HG03565 (cell line): ENCODE data around the gene MAP4K1.

ENCODE experiments used
- ATAC-seq: cut with Tn5 transposase; IDR thresholded peaks from one replicate; pipeline ENCODE4 v1.9.1; 2021; ENCODE audit warnings: mild to moderate bottlenecking, moderate library complexity; ENCODE audit not compliant: unreplicated experiment

The MAP4K1 gene

DNA sequence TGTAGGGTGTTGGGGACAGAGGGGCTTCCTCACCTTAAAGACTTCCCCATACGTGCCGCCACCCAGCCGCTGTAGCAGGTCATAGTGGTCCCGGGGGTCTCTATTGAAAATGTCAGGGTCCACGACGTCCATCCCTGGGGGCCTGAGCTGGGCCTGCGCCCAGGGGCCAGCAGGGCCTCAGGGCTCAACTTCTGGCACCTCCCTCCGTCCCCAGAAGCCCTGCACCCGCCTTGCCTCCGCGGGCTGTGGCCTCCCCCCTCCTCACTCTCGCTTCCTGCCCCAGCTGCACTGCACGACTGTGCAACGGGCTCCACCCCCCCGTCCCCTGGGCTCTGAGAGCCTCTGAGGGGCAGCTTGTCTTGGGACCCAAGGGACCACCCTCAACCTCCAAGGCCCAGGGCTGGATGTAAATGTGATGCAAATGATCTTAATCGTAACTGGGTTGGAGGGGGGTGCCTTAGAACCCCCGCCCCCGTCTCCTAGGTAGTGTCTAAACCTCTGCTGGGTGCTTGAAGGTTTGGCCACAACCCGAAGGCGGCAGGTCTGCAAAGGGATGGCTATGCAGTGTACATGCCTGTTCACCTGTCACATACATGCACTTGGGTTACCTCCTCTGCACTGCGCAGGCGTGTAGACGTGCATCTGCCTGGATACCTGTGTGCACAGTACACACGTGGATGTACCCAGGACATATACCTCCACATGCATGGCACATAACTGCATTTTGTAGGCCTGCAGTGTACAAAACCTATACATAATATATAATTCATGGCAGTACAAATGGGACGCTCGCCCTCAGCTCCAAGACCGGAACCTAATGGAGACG, at the start of gene MAP4K1:
Gene MAP4K1, minus strand, starts transcription at position 190 of the 826 bp plus-strand sequence. Its CDS starts 58 bp downstream, at position 132.
- peak; percentile 31 for ATAC-seq

DNA sequence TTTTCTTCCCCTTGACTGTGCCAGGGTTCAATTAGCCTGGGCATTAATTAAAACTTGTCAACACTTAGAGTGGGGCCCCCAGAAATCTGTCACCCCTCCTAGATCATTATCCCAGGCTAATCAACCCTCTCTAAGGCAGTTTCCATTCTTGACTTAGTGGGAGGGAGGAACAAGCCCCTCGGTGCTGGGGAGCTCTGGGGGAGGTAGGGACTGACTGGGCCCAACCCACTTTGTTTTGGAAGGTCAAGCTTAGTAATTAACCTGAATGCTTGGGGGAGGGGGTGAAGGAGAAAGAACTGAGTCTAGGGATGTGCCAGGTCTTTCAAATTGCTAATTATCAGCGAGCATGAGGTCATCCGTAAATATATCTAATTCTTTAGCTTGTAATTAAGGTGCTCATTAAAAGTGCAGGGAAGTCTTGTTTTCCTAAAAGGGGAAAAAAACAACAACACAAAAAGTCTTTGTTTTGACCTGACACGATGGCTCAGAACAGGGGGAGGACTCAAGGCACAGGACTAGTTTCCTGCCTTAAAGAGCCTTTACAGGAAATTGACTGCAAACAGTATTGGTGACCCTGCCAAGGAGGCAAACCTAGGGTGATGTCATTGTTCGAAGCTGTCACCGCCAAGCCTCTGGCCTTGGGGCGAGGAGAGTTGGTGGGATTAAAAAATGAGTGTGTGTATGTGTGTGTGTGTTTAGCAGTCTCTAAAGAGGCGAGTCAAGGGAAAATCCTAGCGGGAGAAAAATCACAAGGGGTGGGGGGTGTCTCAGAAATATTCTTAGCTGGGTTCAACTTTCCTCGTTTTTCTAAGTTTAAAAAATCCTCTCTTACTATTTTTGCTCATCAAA, 49.1 kb upstream of the MAP4K1 start:
- no peak for ATAC-seq

DNA sequence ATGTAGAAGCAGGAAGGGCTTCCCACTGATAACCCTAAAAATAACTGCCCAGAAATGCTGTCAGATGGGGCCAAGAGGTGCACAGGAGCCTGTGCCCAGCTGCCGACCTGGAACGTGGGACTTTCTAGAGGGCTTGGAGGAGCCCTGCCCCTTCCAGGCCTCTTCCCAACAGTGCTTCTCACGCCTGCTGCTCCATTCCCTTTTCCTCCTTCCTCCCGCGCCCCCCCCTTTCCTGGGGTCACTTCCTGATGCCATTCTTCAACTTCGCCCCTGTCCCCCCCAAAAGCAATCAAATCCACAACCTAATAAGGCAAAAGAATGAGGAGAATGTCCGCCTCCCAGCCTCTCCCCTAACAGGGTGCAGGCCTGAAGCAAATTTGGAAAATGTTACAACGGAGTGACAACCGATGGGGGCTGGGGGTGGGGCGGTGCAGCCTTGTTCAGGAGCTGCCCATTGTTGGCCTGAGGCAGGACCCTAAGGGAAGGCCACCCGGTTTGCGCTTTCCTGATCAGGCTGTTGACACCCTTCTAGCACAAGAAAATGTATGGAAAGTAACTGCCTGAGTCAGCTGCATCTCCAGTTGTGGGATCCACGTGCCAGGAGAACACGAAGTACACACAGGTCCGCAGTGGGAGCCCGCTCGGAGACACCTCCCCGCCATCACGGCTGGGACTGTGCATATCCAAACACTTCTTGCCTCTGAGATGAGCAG, 48.4 kb upstream of the MAP4K1 start:
- ATAC-seq, result no peak

DNA sequence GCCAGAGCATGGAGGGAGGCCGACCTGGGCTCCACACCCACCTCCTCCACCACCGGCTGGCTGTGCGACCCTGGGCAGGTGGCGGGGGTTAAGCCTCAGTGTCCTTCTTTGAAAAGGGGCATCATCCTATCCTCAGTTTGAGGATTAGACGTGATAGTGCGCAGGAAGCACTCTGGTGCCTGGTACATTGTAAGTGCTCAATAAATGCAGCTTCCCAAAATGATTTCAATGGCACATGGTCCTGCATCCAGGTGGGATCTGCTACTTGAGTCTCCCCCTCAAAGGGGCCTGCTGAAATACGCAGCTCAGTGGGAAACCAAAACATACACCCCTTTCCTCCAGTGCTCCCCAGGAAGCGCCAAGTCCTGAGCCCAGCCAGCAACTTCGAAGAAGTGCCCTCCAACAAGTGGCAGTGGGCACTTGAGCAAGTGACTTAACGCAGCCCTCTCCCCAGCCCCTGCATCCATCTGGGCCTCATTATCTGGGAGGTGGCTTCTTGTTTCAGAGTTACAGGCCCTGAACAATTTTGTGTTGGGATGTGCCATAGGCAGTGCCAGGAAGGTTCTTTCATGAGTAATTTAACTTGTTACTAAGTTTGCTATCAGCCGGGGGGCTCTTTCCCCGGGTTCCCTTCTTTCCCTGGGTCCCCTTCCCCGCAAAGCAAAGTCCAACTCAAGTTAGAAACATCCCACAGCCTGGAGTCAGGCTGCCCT, 47.6 kb upstream of the MAP4K1 start:
- ATAC-seq, result no peak

DNA sequence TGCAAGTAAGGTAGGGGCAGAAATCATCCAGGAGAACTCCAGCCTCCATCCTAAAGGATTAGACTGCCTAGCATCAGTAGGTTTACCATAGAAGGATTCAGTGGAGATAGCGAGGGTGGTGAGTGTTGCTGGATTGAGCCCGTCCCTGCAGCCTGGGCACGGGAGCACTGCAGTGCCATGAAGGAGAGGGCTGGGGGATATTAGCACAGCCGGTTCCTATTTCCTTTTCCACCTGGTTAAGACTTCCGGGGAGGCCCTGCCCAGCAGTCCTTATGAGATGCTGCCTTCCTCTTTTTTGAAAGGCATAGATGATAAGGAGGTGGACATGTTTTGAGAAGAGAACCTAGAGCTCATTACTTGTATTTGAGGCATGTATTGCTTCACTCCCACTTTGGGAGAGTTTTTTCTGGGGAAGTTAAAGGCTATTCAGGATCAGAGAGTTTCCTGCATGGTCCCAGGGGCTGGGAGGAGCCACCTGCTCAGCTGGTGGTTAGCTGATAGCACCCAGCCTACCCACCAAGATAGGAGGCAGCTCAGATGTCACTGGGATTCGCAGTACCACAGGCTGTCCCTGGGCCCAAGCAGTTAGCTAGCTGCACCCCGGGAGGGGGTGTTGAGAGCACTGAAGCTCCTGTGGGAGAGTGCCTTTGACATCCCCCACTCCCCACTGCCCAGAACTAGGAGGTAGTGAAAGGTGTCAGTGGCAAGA, 46.9 kb upstream of the MAP4K1 start:
- no peak for ATAC-seq

DNA sequence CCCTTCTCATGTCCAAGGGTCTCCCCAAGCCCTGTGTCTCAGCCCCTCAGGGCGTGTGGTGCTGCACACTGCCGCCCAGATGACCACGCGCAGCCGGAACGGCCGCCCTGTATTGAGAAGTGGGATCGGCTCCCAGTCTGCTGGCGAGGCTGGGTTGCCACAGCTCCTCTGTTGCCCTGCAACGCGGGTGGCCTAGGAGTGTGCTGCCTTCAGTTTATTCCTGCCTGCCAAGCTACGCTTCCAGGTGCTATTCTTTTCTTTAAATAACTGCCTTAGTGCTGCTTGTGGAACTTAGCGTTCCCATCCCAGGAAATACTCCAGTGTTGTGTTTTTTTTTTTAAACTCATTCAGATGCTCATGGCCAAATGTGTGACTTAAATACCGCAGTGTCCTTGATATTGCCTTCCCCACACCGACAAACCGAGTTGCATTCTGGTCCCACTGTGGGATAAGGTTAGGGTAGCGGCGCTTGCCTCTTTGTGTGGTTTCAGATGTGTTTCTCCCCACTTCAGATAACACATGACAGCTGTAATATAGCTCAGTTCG, 46.3 kb upstream of the MAP4K1 start:
- ATAC-seq, result no peak

DNA sequence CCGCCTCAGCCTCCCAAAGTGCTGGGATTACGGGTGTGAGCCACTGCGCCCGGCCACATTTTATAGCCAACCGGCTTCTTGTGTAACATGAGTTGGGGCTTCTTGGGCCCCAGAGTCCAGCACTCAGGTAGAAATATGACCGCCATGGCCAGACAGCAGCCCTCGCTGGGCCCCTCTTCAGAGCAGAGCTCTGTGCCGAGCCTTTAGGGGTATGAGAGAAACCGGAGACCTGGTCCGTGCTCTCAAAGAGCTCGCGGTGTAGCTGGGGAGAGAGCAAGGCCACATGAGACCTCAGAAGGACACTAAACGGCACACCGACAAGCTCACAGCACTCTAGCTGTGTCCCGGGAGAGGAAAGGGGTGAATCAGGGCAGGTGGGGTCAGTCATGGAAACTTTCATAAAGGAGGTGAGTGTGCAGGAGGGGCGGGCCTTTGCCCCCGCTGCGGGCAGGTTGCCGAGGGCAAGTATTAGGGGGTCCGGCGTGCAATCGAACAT, 45.5 kb upstream of the MAP4K1 start:
- no peak for ATAC-seq

DNA sequence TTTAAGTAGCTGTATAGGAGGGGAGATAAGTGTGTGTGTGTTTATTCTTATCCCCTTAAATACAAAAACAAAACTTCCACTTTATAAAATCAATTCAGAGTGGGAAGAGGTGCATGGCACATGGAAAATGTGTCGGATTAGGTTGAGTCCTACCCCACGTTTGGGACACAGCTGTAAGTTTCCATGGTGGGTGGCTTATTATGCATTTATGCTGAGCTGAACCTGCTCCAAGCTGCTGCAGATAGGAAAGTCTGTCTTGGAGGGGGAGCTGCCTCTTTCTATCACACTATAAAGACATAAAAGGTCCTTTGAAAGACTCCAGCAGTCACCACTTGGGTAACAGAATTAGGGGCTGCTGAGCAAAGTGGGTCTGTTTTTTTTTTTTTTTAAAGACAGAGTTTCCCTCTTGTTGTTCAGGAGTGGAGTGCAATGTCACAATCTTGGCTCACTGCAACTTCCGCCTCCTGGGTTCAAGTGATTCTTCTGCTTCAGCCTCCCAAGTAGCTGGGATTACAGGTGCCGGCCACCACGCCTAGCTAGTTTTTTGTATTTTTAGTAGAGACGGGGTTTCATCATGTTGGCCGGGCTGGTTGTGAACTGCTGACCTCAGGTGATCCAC, 44.9 kb upstream of the MAP4K1 start:
- ATAC-seq, result no peak

DNA sequence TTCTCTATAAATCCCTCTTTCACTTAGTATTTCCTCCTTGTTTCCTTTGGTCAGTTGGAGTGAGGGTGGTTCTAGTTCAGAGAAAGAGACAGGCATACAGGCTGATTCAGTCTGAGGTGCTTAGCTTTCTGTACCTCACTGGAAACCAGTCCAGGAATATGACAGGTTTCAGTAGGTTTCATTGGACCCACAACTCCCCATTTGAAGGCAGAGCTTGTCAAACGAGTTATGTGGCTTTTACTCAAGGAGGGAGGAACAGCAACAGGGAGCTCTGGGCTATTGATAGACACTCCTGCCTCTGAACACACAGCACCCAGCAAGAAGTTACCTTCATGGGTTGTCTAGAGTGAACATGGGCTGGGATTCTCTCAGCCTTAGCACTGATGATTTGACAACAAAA, 44.2 kb upstream of the MAP4K1 start:
- no peak for ATAC-seq

DNA sequence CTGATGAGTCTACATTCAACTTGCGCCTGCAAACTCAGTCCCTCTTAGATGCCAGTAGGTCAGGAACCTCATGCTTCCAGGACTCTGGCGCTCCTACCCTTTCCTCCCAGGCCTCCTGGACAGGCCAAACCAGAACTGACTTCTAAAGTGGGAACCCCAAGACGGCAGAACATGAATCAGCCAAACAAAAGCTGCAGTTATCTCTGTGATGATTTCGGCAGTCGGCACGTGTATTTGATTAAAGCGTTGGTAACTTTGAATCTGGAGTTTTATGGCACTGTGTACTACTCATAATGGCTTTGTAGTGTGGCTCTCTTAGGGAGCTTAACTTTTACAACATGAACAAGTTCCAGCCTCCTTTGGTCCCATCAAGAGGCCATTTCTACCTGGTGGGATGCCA, 43.4 kb upstream of the MAP4K1 start:
- ATAC-seq, result no peak

DNA sequence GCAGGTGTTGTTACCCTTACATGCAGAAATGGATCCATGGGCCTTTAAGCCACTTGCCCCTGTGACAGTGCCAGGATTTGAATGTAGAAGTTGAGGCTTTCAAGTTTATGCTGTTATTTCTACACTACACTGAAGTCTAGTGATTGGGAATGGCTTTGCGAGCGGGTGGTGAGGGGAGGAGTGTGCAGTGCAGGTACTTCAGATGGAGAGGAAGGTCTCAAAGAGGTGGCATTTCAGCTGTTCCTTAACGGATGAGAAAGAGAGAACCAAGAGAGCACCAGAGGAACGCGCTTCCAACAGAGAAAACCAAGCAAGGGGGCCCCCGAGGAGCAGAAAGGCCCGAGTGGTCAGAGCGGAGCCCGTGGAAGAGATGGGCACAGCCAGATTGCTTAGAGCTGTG, 43.0 kb upstream of the MAP4K1 start:
- no peak for ATAC-seq

DNA sequence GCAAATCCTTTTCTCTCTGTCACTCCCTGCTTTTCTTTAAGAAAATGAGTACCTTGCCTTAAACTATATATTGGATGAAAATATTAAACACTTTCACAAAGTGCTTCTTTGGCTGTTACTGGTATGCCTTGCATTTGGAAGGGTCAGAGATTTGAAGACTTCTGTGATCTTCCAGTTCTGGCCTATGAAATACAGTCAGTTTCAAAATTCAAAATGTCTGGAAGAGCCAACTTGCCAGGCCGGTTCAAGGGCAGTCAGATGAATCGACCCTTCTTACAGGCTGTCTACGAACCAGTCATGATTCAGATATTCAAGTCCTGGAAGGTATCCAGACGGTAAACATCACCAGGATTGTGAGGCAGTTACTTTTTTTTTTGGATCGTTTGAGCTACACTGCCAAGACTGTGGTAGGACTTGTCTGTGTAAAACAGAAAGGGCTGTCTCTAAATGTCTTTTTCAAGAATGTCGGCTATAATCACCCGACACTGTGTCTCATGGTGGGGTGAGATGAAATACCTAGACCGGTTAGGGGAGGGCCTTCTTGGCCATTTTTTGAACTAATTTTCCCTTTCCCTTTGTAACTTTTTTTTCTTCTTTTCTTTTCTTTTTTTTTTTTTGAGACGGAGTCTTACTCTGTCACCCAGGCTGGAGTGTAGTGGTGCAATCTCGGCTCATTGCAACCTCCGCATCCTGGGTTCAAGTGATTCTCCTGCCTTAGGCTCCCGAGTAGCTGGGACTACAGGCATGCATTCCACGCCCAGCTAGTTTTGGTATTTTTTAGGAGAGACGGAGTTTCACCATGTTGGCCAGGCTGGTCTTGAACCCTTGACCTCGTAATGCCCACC, 40.9 kb upstream of the MAP4K1 start:
- ATAC-seq, result no peak

DNA sequence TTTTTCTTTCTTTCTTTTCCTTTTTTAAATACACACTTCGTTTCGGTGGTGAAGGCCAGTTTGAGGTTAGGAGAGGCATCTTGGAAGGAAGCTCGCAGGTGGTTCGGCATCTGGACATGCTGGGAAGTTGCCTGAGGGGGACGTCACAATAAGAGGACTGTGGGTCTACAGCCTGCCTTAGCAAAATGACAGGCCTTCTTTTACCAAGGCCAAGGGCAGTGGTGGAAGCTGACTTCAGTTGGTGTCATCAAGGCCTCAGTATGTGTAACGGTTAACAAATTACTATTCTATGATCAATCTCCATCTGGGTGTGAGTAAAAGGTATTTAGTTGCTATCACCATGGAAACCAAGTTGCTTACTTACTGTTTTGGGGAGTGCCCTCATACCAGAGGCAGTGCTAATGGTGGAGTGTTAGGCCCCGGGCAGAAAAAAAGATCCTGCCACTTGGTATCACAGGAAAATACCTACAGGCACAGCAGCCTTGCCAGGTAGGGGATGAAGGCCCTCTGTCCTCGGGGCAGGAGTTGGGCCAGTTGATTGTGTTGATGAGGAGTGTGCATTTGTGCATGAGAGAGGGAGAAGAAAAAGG, 40.0 kb upstream of the MAP4K1 start:
- no peak for ATAC-seq

DNA sequence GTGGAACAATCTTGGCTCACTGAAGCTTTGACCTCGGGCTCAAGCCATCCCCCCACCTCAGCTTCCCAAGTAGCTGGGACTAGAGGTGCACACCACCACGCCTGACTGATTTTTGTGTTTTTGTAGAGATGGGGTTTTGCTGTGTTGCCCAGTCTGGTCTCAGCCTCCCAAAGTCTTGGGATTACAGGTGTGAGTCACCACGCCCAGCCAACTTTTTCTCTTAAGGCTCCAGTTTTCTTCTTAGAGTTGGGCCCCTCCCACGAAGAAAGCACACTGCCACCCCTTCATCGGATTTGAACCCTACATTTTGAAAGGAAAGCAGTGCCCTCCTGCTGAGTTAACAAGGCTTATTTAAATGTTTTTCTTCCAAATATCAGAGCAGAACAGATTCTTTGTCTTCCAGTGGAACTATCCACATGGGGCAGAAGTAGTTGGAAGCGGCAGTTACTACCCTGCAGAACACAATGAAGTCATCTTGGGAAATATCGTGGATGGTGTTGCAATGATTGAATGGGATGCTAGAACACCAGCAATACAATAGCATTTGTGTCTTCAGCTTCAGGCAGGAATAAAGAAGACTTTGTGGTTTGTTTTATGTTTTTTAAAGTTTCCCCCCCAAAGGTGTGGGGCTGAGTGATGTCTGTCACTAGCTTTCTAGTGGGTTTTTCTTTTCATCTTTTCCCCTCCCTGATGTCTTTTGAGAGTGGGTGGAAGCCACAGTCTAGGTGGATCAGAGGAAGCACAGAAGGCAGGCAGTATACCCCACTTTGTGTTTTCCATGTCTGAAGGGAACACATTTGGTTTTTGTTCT, 38.6 kb upstream of the MAP4K1 start:
- no peak for ATAC-seq

DNA sequence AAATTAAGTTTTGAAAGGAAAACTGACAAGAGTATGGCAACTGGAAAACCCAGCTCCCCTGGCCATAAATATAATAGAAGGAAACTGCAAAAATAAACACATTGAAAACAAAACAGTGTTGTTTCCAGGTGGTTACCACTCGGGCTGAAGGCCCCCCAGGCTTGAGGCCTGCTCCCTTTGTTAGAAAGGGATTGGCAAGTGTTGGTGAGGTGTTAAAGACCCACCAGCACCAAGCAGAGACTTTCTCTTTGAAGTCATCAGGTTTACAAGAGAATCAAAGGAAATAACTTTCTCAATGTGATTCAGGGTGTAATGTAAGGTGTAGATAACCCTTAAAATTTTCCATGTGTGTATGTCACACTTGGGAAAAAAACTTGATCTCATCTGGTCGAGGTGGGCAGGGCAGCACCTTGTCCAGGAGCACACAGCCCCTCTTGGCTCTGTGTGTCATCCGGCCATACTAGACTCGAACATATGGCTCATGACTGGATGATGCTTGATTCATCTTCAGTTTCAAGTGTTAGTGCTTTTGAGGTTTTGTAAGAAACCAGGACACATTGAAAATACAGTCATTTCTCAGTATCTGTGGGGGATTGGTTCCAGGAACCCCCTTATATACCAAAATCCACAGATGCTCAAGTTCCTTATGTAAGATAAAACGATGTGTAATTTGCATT, 37.5 kb upstream of the MAP4K1 start:
- peak; percentile 41 for ATAC-seq

DNA sequence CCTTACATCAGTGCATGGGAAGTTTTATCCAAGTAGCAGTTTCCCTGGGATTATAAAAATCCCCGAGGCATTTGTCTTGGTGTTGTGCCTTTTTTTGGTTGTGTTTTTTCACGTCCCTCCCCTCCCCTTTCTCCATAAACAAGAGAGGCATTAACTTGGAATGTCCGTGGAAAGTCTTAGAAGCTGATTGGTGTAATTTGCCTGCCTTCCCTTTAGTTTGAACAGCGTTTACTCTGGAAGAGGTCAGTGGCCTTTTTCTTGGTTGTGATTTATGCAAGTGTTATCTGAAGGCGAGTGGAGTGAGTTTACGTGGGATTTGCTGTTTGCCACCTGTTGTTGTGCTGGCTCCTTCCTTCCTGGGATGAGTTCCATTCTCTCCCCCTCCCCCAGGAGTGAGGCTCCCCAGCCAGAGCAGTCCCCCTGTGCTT, 36.9 kb upstream of the MAP4K1 start:
- no peak for ATAC-seq
